Testis (tissue), 2 donors: ENCODE data around the gene TMEM219.

Experiments used
- CTCF ChIP-seq, 3 experiments: fragments of 450-650 bp in 2 of 3; fragments of 200-600 bp in 1 of 3; sonication (generic) in 1 of 3; IDR thresholded peaks; one replicate each; pipeline ENCODE4 v1.5.1; 2016 to 2019; ENCODE audit warnings: antibody characterized with exemption in 3 of 3, mild to moderate bottlenecking in 2 of 3, moderate library complexity in 1 of 3
- POLR2A ChIP-seq: fragments of 450-650 bp; IDR thresholded peaks from one replicate; pipeline ENCODE4 v1.6.1; 2017; ENCODE audit warnings: antibody characterized with exemption, mild to moderate bottlenecking, moderate library complexity

DNA sequence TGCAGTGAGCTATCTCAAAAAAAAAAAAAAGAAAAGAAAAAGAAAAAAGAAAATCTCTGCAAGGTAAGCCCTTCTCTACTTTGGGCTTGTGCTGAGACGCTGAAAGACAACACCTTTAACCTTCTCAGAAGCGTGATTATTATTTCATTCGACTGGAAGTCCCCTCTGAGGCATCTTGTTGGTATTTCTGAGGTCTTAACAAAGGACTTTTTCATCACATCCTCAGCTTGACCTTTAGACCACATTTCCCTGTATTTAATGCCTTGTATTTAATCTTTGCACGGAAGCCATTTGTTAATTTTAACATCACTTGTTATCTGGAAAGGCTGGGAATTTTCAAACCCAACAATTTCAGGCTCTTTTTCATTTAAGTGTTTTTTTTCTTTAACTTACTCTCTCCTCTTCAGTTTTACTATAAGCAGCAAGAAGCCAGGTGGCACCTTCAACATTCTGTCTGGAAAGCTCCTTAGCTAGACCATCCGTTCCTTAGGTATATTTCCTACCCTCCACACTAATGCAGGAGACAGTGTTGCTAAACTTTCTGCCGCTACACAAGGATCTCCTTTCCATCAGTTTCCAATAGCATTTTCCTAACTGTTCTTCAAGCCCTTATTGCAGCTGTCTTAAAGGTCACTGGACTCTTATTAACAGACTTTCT lies 46.2 kb upstream of the TMEM219 start:
- no peak for TF ChIP-seq CTCF (IDR thresholded peaks at IDR 0.05)
- no peak for TF ChIP-seq POLR2A
